Calu3 (cell line): ENCODE measurements around the gene GPR45. TPM values are rescaled to one million over a fixed set of nuclear protein-coding genes. Genes with fewer than 3 reads are reported as not detected.

Source experiments
- BruUV-seq: library from RNA; stranded (reverse); fragments of 400-500 nt; replicated peaks from 2 replicates; lab custom pipeline; 2021; lab: Mats Ljungman, UMichigan
- CTCF ChIA-PET: fragments of 300-600 bp; sonication (Branson Sonifier 250); formaldehyde crosslinking; loops from one replicate; lab custom pipeline; 2022; ENCODE audit warnings: antibody characterized with exemption; lab: Charles Lee
- DNase-seq: peaks from one replicate; pipeline ENCODE4 v3.0.0; 2022
- H3K27ac Mint-ChIP-seq: one replicate; pipeline ENCODE4 v1.8.0; 2022; ENCODE audit warnings: mixed read lengths; ENCODE audit not compliant: unreplicated experiment
- H3K27me3 Mint-ChIP-seq: one replicate; pipeline ENCODE4 v1.8.0; 2022; ENCODE audit warnings: mixed read lengths; ENCODE audit not compliant: unreplicated experiment
- H3K36me3 Mint-ChIP-seq: one replicate; pipeline ENCODE4 v1.8.0; 2022; ENCODE audit warnings: mild to moderate bottlenecking, moderate library complexity, mixed read lengths; ENCODE audit not compliant: insufficient read depth, unreplicated experiment
- H3K4me1 Mint-ChIP-seq: one replicate; pipeline ENCODE4 v1.8.0; 2022; ENCODE audit warnings: mild to moderate bottlenecking, low read depth, mixed read lengths; ENCODE audit not compliant: unreplicated experiment
- H3K4me3 Mint-ChIP-seq: one replicate; pipeline ENCODE4 v1.8.0; 2022; ENCODE audit warnings: mild to moderate bottlenecking, low read depth, moderate library complexity, mixed read lengths; ENCODE audit not compliant: unreplicated experiment
- H3K9me3 Mint-ChIP-seq: one replicate; pipeline ENCODE4 v1.8.0; 2022; ENCODE audit warnings: low read depth, mixed read lengths; ENCODE audit not compliant: unreplicated experiment
- intact Hi-C: fragments of 100-400 bp; cut with micrococcal nuclease; formaldehyde crosslinking; loops from one replicate; pipeline ENCODE4 v1.10.0; 2022; ENCODE audit not compliant: unreplicated experiment
- total RNA-seq: library from RNA; stranded (reverse); gene quantifications from 2 replicates; pipeline ENCODE4 v1.2.3, GENCODE V29; 2022
- TF ChIP-seq, protein P1 (sequence below): fragments of 200-600 bp; IDR thresholded peaks from one replicate; pipeline ENCODE4 v1.8.0; 2022; ENCODE audit warnings: antibody characterized with exemption; ENCODE audit not compliant: unreplicated experiment

GPR45 gene
- total RNA-seq, 1 experiment from 2014 or later, result not detected

- TF ChIP-seq, protein P1, sequence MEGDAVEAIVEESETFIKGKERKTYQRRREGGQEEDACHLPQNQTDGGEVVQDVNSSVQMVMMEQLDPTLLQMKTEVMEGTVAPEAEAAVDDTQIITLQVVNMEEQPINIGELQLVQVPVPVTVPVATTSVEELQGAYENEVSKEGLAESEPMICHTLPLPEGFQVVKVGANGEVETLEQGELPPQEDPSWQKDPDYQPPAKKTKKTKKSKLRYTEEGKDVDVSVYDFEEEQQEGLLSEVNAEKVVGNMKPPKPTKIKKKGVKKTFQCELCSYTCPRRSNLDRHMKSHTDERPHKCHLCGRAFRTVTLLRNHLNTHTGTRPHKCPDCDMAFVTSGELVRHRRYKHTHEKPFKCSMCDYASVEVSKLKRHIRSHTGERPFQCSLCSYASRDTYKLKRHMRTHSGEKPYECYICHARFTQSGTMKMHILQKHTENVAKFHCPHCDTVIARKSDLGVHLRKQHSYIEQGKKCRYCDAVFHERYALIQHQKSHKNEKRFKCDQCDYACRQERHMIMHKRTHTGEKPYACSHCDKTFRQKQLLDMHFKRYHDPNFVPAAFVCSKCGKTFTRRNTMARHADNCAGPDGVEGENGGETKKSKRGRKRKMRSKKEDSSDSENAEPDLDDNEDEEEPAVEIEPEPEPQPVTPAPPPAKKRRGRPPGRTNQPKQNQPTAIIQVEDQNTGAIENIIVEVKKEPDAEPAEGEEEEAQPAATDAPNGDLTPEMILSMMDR, result no peak
- no peak for DNase-seq
- Mint-ChIP-seq H3K4me3 (no peak overlapping the region), H3K4me1 (no peaks in the 10 kb centered on the region), H3K27ac (no peak overlapping the region), H3K27me3 (no peaks in the 10 kb centered on the region), H3K36me3 (peaks cover 5% of the 10 kb centered on the region), H3K9me3 (no peaks in the 10 kb centered on the region)
- CTCF ChIA-PET, result no interaction called here
- intact Hi-C loops, result no loop called here
- BruUV-seq, result no TSS peak
These were observed 30.6 kb downstream of the GPR45 start for GRCh38 chr2:105272176-105272575.

DNA sequence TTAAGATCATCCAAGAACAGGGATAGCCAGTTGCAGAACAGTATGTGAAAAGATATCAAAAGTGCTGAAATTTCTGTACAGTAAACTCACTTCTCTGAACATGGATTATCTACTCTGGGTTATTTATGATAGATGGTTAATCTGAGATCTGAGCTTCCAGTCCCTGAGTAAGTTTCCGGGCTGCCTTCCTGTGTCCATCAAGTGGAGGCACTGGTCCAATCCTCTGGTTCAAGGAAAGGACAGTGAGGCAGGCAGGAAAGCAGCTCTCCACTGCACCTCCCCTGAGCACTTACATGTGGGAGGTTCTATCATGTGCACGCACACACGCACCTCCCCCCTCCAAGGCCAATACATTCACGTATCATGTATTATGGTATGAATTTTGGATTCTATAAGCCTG lies 32.5 kb downstream of the GPR45 start:
- DNase-seq, result no peak
- Mint-ChIP-seq H3K4me3 (no peak overlapping the region), H3K36me3 (peaks cover 5% of the 10 kb centered on the region), H3K27me3 (no peaks in the 10 kb centered on the region), H3K9me3 (no peaks in the 10 kb centered on the region), H3K27ac (no peak overlapping the region), H3K4me1 (no peaks in the 10 kb centered on the region)
- TF ChIP-seq, protein P1, result no peak
- intact Hi-C loops, result no loop called here
- CTCF ChIA-PET, result interaction anchor here (0.6 kb wide), 1 partner anchor 87 kb away, joined by 4 read pairs; no protein-coding TSS in a partner anchor
- BruUV-seq, result no TSS peak

- Mint-ChIP-seq H3K9me3 (no peaks in the 10 kb centered on the region), H3K27me3 (no peaks in the 10 kb centered on the region), H3K4me1 (no peaks in the 10 kb centered on the region), H3K4me3 (no peak overlapping the region), H3K27ac (no peak overlapping the region), H3K36me3 (no peaks in the 10 kb centered on the region)
- TF ChIP-seq, protein P1, result no peak
- intact Hi-C loops, result no loop called here
- no peak for DNase-seq
- CTCF ChIA-PET, result interaction anchor here (1.0 kb wide), 1 partner anchor 16 kb away, joined by 3 read pairs; no protein-coding TSS in a partner anchor
- BruUV-seq, result no TSS peak
These were observed 37.1 kb downstream of the GPR45 start for GRCh38 chr2:105278654-105279053.

DNA sequence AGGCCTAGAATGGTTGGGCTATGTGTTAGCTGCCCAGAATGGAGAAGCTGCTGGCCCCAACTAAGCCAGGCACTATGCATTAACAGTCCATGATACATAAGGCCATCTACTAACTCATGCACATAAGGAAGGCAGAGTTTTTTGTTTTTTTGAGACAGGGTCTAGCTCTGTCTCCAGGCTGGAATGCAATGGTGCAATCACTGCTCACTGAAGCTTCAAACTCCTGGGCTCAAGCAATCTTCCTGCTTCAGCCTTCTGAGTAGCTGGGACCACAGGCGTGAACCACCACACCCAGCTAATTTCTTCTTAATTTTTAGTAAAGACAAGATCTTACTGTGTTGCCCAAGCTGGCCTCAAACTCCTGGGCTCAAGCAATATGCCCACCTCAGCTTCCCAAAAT lies 37.6 kb downstream of the GPR45 start:
- Mint-ChIP-seq H3K9me3 (no peaks in the 10 kb centered on the region), H3K4me3 (no peak overlapping the region), H3K36me3 (no peaks in the 10 kb centered on the region), H3K27ac (no peak overlapping the region), H3K4me1 (no peaks in the 10 kb centered on the region), H3K27me3 (no peaks in the 10 kb centered on the region)
- TF ChIP-seq, protein P1, result no peak
- no TSS peak for BruUV-seq
- no peak for DNase-seq
- intact Hi-C loops, result no loop called here
- CTCF ChIA-PET, result interaction anchor here (1.0 kb wide), 1 partner anchor 16 kb away, joined by 3 read pairs; no protein-coding TSS in a partner anchor
